Peyer's patch (tissue), 4 donors: Measurements from ENCODE around the gene FKBP6. TPM values are rescaled to one million over a fixed set of nuclear protein-coding genes. Genes with fewer than 3 reads are reported as not detected.
"Not testable (repeated sequence)": the region's sequence is repeated elsewhere in the genome, so short reads cannot be mapped to it uniquely, and the experiment has no call there.

Experiments
- DNase-seq, 3 donors: peaks; one replicate each; pipeline ENCODE4 v3.0.0-alpha.2; 2017 to 2019
- H3K27ac ChIP-seq, 4 donors: fragments of 200-600 bp; sonication (generic); one replicate each; pipeline ENCODE4 v1.5.1; 2016 to 2019
- H3K27me3 ChIP-seq, 2 donors: fragments of 200-600 bp; sonication (generic); one replicate each; pipeline ENCODE4 v1.5.1; 2019
- H3K36me3 ChIP-seq, 3 donors: fragments of 200-600 bp; sonication (generic); one replicate each; pipeline ENCODE4 v1.5.1; 2016 to 2019
- H3K4me1 ChIP-seq, 4 donors: fragments of 200-600 bp; sonication (generic); one replicate each; pipeline ENCODE4 v1.5.1; 2016 to 2019
- H3K4me3 ChIP-seq, 4 donors: fragments of 200-600 bp; sonication (generic); 1 replicate in 3 of 4; 2 replicates in 1 of 4; pipeline ENCODE4 v1.5.1; 2016 to 2019; ENCODE audit warnings: mild to moderate bottlenecking in 1 of 4
- H3K9me3 ChIP-seq, 4 donors: fragments of 200-600 bp; sonication (generic); one replicate each; pipeline ENCODE4 v1.5.1; 2016 to 2019; ENCODE audit warnings: mild to moderate bottlenecking in 1 of 4
- POLR2A ChIP-seq, 2 donors: fragments of 450-650 bp; IDR thresholded peaks; one replicate each; pipeline ENCODE4 v1.5.1; 2017; ENCODE audit warnings: antibody characterized with exemption in 2 of 2, mild to moderate bottlenecking in 2 of 2, moderate library complexity in 2 of 2
- total RNA-seq, 4 donors: library from RNA; depleted of rRNA; stranded (reverse); fragments of >200 nt; gene quantifications; one replicate each; pipeline ENCODE4 v1.1.0, GENCODE V29; 2016
- TF ChIP-seq, protein P1 (sequence below), 6 experiments: fragments of 450-650 bp in 4 of 6; fragments of 200-600 bp in 2 of 6; sonication (generic) in 1 of 6; IDR thresholded peaks; one replicate each; pipeline ENCODE4 v1.5.1; 2017 to 2019; ENCODE audit warnings: antibody characterized with exemption in 6 of 6, mild to moderate bottlenecking in 3 of 6, moderate library complexity in 1 of 6

FKBP6 gene
- total RNA-seq, 4 donors from 2014 or later = not detected

DNA sequence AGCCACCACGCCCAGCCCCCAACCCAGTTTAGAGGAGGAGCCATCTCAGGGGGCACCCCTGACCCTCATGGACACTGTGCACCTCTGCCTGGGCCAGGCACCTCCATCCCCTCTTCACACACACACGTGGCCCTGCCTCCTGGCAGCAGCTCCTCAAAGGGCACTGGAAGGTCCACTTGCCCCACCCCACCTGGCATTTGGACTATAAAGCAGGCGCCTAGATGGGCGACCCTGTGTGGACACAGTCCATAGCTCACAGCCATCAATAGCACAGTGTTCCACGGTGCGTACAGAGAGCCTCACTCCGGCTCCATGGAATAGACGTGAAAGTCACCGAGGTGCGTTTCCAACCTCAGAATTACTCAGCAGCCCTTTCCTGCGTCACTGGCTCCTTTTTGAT, 41.0 kb downstream of the FKBP6 start:
- DNase-seq = no peak
- H3K36me3 ChIP-seq = no peaks in the 10 kb centered on the region
- H3K4me3 ChIP-seq = no peak overlapping the region
- H3K4me1 ChIP-seq = no peaks in the 10 kb centered on the region
- no peak overlapping the region for H3K27ac ChIP-seq
- no peak for TF ChIP-seq POLR2A (IDR thresholded peaks at IDR 0.05)
- TF ChIP-seq, protein P1, sequence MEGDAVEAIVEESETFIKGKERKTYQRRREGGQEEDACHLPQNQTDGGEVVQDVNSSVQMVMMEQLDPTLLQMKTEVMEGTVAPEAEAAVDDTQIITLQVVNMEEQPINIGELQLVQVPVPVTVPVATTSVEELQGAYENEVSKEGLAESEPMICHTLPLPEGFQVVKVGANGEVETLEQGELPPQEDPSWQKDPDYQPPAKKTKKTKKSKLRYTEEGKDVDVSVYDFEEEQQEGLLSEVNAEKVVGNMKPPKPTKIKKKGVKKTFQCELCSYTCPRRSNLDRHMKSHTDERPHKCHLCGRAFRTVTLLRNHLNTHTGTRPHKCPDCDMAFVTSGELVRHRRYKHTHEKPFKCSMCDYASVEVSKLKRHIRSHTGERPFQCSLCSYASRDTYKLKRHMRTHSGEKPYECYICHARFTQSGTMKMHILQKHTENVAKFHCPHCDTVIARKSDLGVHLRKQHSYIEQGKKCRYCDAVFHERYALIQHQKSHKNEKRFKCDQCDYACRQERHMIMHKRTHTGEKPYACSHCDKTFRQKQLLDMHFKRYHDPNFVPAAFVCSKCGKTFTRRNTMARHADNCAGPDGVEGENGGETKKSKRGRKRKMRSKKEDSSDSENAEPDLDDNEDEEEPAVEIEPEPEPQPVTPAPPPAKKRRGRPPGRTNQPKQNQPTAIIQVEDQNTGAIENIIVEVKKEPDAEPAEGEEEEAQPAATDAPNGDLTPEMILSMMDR (IDR thresholded peaks at IDR 0.05) = no peak
- no peaks in the 10 kb centered on the region for H3K9me3 ChIP-seq
- H3K27me3 ChIP-seq = no peaks in the 10 kb centered on the region

DNA sequence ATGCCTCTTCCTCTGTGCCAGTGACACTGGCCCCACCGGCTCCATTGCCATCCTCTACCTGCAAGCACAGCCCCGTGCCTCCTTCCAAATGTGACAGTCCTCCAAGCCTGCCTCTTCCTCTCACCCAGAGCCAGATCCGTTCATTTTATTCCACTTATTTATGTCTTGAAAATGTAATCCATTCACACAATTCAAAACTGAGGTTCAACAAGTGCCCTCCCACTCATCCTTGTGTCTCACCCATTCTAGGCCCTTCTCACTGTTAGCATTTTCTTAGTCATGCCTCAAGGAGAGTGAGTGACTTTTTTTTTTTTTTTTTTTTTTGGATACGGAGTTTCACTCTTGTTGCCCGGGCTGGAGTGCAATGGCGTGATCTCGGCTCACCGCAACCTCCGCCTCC, 41.7 kb downstream of the FKBP6 start:
- no peak overlapping the region for H3K4me3 ChIP-seq
- no peak for DNase-seq
- no peaks in the 10 kb centered on the region for H3K9me3 ChIP-seq
- TF ChIP-seq, protein P1 (IDR thresholded peaks at IDR 0.05) = no peak
- TF ChIP-seq POLR2A (IDR thresholded peaks at IDR 0.05) = no peak
- no peak overlapping the region for H3K27ac ChIP-seq
- no peaks in the 10 kb centered on the region for H3K4me1 ChIP-seq
- no peaks in the 10 kb centered on the region for H3K36me3 ChIP-seq
- no peaks in the 10 kb centered on the region for H3K27me3 ChIP-seq

DNA sequence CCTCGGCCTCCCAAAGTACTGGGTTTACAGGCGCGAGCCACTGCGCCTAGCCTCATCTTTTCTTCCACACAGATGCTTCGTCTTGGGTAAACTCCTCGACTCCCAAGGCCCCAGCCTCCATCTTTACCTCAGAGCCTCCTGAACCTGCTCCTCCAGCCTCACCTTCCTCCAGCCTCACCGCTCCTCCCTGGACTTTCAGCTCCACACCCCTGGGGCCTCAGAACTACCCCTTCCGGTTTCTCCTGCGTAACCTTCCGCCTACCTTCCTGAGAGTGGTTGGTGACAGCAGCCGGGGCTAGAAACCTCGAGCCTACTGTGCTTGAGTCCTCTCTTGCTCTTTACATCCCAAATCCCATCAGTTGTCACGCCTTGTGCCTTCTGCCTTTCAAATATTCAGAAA, 45.8 kb downstream of the FKBP6 start:
- Histone ChIP-seq H3K4me3 (no peak overlapping the region), H3K27me3 (peaks cover 0 to 6% of the 10 kb centered on the region in 2 donors), H3K27ac (no peak overlapping the region), H3K4me1 (no peaks in the 10 kb centered on the region), H3K36me3 (no peaks in the 10 kb centered on the region), H3K9me3 (no peaks in the 10 kb centered on the region)
- no peak for TF ChIP-seq POLR2A (IDR thresholded peaks at IDR 0.05)
- TF ChIP-seq, protein P1 (IDR thresholded peaks at IDR 0.05) = no peak
- DNase-seq = no peak

DNA sequence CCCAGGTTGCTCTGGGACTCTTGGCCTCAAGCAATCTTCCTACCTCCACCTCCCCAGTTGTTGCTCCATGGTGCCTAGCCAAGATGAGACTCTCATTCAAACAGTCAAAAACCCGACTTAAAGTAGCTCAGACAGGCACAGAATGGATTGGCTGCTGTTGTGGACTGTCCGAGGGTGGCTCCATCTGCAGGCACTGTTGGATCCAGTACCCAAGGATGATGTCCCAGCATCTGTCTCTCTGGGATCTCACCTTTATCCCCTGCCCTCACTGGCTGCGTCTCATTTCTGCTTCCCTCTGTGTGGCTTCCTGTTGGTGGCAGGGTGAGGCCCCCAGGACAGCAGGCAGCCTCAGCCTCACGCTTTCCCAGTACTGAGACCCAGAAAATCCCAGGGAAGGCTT, 48.3 kb downstream of the FKBP6 start:
- H3K4me1 ChIP-seq, H3K36me3 ChIP-seq: not testable (repeated sequence)

DNA sequence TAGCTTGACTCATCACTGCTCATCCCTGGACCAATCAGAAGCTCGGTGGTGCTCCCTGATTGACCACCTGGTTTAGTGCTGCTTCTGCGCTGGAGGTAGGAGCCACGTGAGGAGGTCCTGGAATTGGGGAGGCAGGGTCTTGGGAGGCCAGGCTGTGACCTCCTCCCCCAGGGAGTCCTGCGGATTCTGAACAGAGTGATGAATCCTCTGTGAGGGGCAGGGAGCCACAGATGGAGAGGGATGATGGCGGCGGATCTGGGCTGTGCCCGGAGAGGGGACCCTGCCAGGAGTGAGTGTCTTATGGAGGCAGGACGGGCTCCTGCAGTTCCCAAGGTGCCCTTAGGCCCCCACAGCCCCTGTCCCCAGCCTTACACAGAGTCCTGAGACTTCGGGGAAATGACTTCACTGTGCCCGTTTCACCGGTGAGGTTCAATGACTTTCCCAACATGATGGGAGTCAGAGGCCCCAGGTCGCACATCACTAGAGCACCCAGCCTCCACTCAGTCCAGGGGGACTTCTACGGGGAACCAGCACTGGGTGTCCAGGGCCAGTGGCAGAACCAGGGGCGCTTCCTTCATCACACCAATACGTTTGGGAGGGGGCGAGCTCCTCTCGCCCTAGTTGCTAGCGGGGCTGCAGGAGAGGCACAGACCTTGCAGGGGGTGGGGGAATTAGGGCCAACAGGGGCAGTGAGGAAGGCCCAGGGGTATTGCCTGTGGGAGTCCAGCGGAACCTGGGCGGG, 48.9 kb downstream of the FKBP6 start:
- Histone ChIP-seq H3K36me3 (no peaks in the 10 kb centered on the region), H3K27me3 (peaks cover 0 to 6% of the 10 kb centered on the region in 2 donors), H3K9me3 (no peaks in the 10 kb centered on the region)

More for the DNA sequence above, 48.3 kb downstream of the FKBP6 start:
- not testable (repeated sequence) for DNase-seq, H3K9me3 ChIP-seq, H3K27me3 ChIP-seq, H3K4me3 ChIP-seq, H3K27ac ChIP-seq

DNA sequence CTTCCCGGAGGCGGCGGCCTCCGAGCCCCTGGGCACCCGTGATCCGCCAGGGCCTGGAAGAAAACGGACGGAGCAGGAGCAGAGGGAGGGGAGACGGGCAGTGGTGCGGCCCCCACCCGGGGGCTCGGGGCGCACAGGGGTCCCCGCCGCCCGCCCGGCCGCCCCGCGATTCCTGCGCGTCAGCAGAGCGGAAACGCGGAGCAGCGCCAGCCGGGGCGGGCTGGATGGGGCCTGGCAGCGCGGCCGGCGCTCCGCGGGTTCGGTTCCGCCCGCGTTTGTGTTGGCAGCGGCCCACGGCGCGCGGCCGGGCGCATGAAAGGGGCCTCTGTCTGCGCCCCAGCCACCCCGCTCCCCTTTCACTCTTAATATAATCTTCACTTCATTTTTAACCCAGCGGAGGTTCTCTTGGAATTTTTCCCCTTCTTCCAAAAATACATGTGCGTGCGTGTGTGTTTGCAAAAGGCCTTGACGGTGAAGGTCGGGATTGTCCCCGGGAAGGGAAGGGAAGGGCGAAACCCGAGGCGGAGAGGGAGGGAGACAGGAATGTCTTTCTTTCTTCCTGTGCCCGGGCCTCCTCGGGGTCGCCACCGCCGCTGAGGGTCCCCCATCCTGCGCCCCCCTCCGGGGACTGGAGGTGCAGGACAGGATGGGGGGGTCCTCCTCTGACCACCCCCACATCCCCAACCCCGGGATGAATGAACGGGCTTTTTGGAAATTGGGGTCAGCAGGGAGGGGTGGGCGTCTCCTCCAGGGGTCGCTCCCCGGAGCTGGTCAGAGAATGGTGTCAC, 49.6 kb downstream of the FKBP6 start:
- H3K27me3 ChIP-seq, DNase-seq, H3K9me3 ChIP-seq, H3K36me3 ChIP-seq, H3K27ac ChIP-seq, H3K4me1 ChIP-seq, H3K4me3 ChIP-seq: not testable (repeated sequence)

More for the DNA sequence above, 48.9 kb downstream of the FKBP6 start:
- no peak overlapping the region for H3K27ac ChIP-seq
- no peaks in the 10 kb centered on the region for H3K4me1 ChIP-seq
- no peak for TF ChIP-seq POLR2A (IDR thresholded peaks at IDR 0.05)
- TF ChIP-seq, protein P1 (IDR thresholded peaks at IDR 0.05) = no peak
- DNase-seq = no peak
- H3K4me3 ChIP-seq = no peak overlapping the region
